ENCODE results near the gene HCST.

The HCST gene

GRCh38 chr19:35944556-35944955, 42.2 kb downstream of the HCST start:
- TF ChIP-seq CTCF (IDR thresholded peaks at IDR 0.05; ENCODE audit: low read depth, low read length): no peak
- DNase-seq (ENCODE audit: extremely low read depth, low read depth): no peak

GRCh38 chr19:35945121-35945790, 42.9 kb downstream of the HCST start:
- TF ChIP-seq CTCF (IDR thresholded peaks at IDR 0.05; ENCODE audit: low read depth, low read length): no peak
- no peak for DNase-seq (ENCODE audit: extremely low read depth, low read depth)

- DNase-seq (ENCODE audit: extremely low read depth, low read depth): no peak
- no peak for TF ChIP-seq CTCF (IDR thresholded peaks at IDR 0.05; ENCODE audit: low read depth, low read length)
Observed at GRCh38 chr19:35946203-35946602, 43.9 kb downstream of the HCST start.

- no peak for DNase-seq (ENCODE audit: extremely low read depth, low read depth)
- no peak for TF ChIP-seq CTCF (IDR thresholded peaks at IDR 0.05; ENCODE audit: low read depth, low read length)
Observed at GRCh38 chr19:35949131-35949530, 46.8 kb downstream of the HCST start.

All from AG09319 (cell line).